Nucleus accumbens (tissue), 56 donors: ENCODE results near the gene HNRNPA1.

Experiments used
- DNase-seq, 56 donors: peaks; one replicate each; lab custom pipeline; 2025; lab: John Stamatoyannopoulos, UW

Gene HNRNPA1

GRCh38 chr12:54331461-54331860 lies 50.9 kb downstream of the HNRNPA1 start:
- no peak for DNase-seq

- DNase-seq, result no peak
These were observed 53.0 kb downstream of the HNRNPA1 start for GRCh38 chr12:54333420-54334034.
